Gastroesophageal sphincter (tissue), 4 donors: ENCODE data around the gene GRM8. TPM values are rescaled to one million over a fixed set of nuclear protein-coding genes. Genes with fewer than 3 reads are reported as not detected.

Experiments used
- ATAC-seq: fragments of 150-250 bp; one replicate; pipeline ENCODE4 v1.9.1; 2016; ENCODE audit warnings: mild to moderate bottlenecking, moderate library complexity
- H3K27ac ChIP-seq, 4 donors: fragments of 200-600 bp; sonication (generic) in 3 of 4; 1 replicate in 3 of 4; 2 replicates in 1 of 4; pipeline ENCODE4 v1.5.1; 2016 to 2019
- H3K27me3 ChIP-seq: fragments of 200-600 bp; sonication (generic); one replicate; pipeline ENCODE4 v1.5.1; 2019
- H3K36me3 ChIP-seq, 2 donors: fragments of 200-600 bp; sonication (generic); one replicate each; pipeline ENCODE4 v1.5.1; 2019; ENCODE audit warnings: control low read depth in 1 of 2
- H3K4me1 ChIP-seq, 3 donors: fragments of 200-600 bp; sonication (generic); 1 replicate in 2 of 3; 2 replicates in 1 of 3; pipeline ENCODE4 v1.5.1; 2016 to 2019; ENCODE audit warnings: control low read depth in 2 of 3
- H3K4me3 ChIP-seq, 2 donors: fragments of 200-600 bp; sonication (generic); one replicate each; pipeline ENCODE4 v1.5.1; 2019; ENCODE audit warnings: mild to moderate bottlenecking in 1 of 2, moderate library complexity in 1 of 2
- H3K9me3 ChIP-seq, 3 donors: fragments of 200-600 bp; sonication (generic); one replicate each; pipeline ENCODE4 v1.5.1; 2017 to 2019; ENCODE audit warnings: control low read depth in 2 of 3
- CTCF ChIP-seq, 4 experiments: fragments of 200-600 bp in 2 of 4; fragments of 450-650 bp in 2 of 4; sonication (generic) in 1 of 4; IDR thresholded peaks; one replicate each; pipeline ENCODE4 v1.5.1; 2017 to 2019; ENCODE audit warnings: antibody characterized with exemption in 4 of 4, mild to moderate bottlenecking in 2 of 4, moderate library complexity in 2 of 4
- EP300 ChIP-seq: sonication (generic); formaldehyde crosslinking; IDR thresholded peaks from one replicate; pipeline ENCODE4 v1.6.1; 2017; ENCODE audit warnings: antibody characterized with exemption, mild to moderate bottlenecking
- POLR2A ChIP-seq, 2 donors: fragments of 450-650 bp; IDR thresholded peaks; one replicate each; pipeline ENCODE4 v1.6.1; 2017; ENCODE audit warnings: antibody characterized with exemption in 2 of 2, mild to moderate bottlenecking in 2 of 2, moderate library complexity in 1 of 2
- POLR2AphosphoS5 ChIP-seq: sonication (generic); formaldehyde crosslinking; IDR thresholded peaks from one replicate; pipeline ENCODE4 v1.6.1; 2017; ENCODE audit warnings: antibody characterized with exemption
- WGBS, 2 donors: methylation state at CpG; one replicate each; pipeline ENCODE4 v1.1.5; 2018; ENCODE audit warnings: low coverage in 1 of 2; 5-methylcytosine and 5-hydroxymethylcytosine counted together
- total RNA-seq, 4 donors: library from RNA; depleted of rRNA; stranded (reverse); fragments of >200 nt; gene quantifications; one replicate each; pipeline ENCODE4 v1.1.0, GENCODE V29; 2016

The GRM8 gene
- total RNA-seq, 4 donors from 2014 or later: 0.07 to 3.4 (median 0.93) TPM; not detected in 1

DNA sequence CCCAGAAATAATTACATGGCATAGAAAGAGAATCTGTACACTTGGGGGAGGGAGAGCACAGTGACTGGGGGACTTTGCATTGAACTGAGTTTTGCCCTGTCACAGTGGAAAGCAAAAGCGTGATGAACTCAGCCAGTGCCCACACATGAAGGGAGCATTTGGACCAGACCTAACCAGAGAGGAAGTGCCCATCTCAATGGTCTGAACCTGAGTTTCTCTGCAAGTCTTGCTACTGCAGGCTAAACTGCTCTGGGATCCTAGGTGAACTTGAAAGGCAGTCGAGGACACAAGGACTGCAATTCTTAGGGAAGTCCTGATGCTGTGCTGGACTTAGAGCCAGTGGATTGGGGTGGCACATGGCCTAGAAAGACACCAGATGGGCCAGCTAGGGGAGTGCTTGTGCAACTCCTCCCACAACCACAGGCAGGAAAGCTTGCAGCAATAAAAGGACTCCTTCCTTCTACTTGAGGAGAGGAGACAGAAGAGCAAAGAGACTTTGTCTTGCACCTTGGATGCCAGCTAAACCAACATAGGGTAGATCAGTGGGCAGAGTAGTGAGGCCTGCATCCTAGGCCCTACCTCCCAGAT lies 259.0 kb downstream of the GRM8 start:
- no peaks in the 10 kb centered on the region for H3K4me1 ChIP-seq
- no peak for TF ChIP-seq POLR2AphosphoS5
- no peak for TF ChIP-seq POLR2A (IDR thresholded peaks at IDR 0.05)
- TF ChIP-seq EP300: no peak
- no peak for TF ChIP-seq CTCF (IDR thresholded peaks at IDR 0.05)
- WGBS, 2 donors: 88% methylated on average over 2 of the region's 2 CpGs; no CpG with 5 or more reads in 1 of the 2 donors
- peaks cover 0 to 5% (median 0%) of the 10 kb centered on the region in 3 donors for H3K9me3 ChIP-seq
- H3K27me3 ChIP-seq: no peaks in the 10 kb centered on the region
- ATAC-seq: no peak
- H3K4me3 ChIP-seq: no peak overlapping the region
- no peaks in the 10 kb centered on the region for H3K36me3 ChIP-seq
- H3K27ac ChIP-seq: no peak overlapping the region

DNA sequence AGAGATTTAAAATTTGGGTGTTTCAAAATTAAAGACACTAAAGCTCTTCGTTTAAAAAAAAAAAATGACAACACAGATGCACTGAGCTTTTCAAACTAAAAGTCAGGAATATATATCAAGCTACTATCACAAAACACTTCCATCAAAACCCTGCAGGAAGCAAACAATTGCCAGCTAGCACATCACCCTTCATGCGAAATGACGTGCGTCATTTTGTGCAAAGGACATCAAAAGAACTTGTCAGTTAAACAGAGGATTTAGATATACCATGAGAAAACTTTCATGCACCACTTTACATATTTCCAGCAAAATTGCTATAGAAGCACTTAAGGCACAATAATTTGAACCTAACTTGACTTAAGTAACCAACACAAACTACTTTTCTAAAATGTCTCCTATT lies 264.7 kb downstream of the GRM8 start:
- H3K27me3 ChIP-seq: no peaks in the 10 kb centered on the region
- 75 to 86% methylated on average over 4 of the region's 4 CpGs for WGBS, 2 donors
- peaks cover 0 to 5% (median 0%) of the 10 kb centered on the region in 3 donors for H3K9me3 ChIP-seq
- H3K4me1 ChIP-seq: no peaks in the 10 kb centered on the region
- no peak for ATAC-seq
- TF ChIP-seq POLR2AphosphoS5 (no peak), POLR2A (IDR thresholded peaks at IDR 0.05) (no peak), EP300 (no peak), CTCF (IDR thresholded peaks at IDR 0.05) (no peak)
- no peak overlapping the region for H3K4me3 ChIP-seq
- no peak overlapping the region for H3K27ac ChIP-seq
- no peaks in the 10 kb centered on the region for H3K36me3 ChIP-seq

GRCh38 chr7:126979722-126980121 lies 273.0 kb downstream of the GRM8 start:
- no peak overlapping the region for H3K27ac ChIP-seq
- WGBS, 2 donors: 63 to 100% methylated on average over 1 to 2 of the region's 2 CpGs
- no peak for TF ChIP-seq CTCF (IDR thresholded peaks at IDR 0.05)
- TF ChIP-seq POLR2A (IDR thresholded peaks at IDR 0.05): no peak
- TF ChIP-seq EP300: no peak
- TF ChIP-seq POLR2AphosphoS5: no peak
- no peaks in the 10 kb centered on the region for H3K4me1 ChIP-seq
- no peak for ATAC-seq
- no peaks in the 10 kb centered on the region for H3K9me3 ChIP-seq
- H3K36me3 ChIP-seq: no peaks in the 10 kb centered on the region
- no peak overlapping the region for H3K4me3 ChIP-seq
- H3K27me3 ChIP-seq: no peaks in the 10 kb centered on the region

GRCh38 chr7:126978865-126979264 lies 273.9 kb downstream of the GRM8 start:
- 54 to 82% methylated on average over 3 of the region's 3 CpGs for WGBS, 2 donors
- Histone ChIP-seq H3K36me3 (no peaks in the 10 kb centered on the region), H3K9me3 (no peaks in the 10 kb centered on the region), H3K27ac (no peak overlapping the region), H3K4me3 (no peak overlapping the region), H3K4me1 (no peaks in the 10 kb centered on the region), H3K27me3 (no peaks in the 10 kb centered on the region)
- TF ChIP-seq EP300 (no peak), POLR2AphosphoS5 (no peak), POLR2A (IDR thresholded peaks at IDR 0.05) (no peak), CTCF (IDR thresholded peaks at IDR 0.05) (no peak)
- no peak for ATAC-seq

GRCh38 chr7:126973066-126973465 lies 279.7 kb downstream of the GRM8 start:
- Histone ChIP-seq H3K27me3 (no peaks in the 10 kb centered on the region), H3K4me1 (no peaks in the 10 kb centered on the region), H3K4me3 (no peak overlapping the region), H3K36me3 (no peaks in the 10 kb centered on the region), H3K9me3 (no peaks in the 10 kb centered on the region), H3K27ac (no peak overlapping the region)
- TF ChIP-seq CTCF (IDR thresholded peaks at IDR 0.05) (no peak), POLR2AphosphoS5 (no peak), EP300 (no peak), POLR2A (IDR thresholded peaks at IDR 0.05) (no peak)
- ATAC-seq: no peak
